Transverse colon (tissue), 4 donors: ENCODE data around the gene OCA2.

Experiments used
- CTCF ChIP-seq, 5 experiments: fragments of 200-600 bp in 3 of 5; fragments of 450-650 bp in 2 of 5; sonication (generic) in 3 of 5; IDR thresholded peaks; 1 replicate in 2 of 5; 2 replicates in 3 of 5; pipeline ENCODE4 v1.5.1; 2016 to 2017; ENCODE audit warnings: antibody characterized with exemption in 5 of 5, inconsistent platforms in 3 of 5, mild to moderate bottlenecking in 2 of 5, moderate library complexity in 1 of 5
- POLR2AphosphoS5 ChIP-seq, 3 donors: sonication (generic); formaldehyde crosslinking; IDR thresholded peaks; one replicate each; pipeline ENCODE4 v1.6.1; 2016; ENCODE audit warnings: antibody characterized with exemption in 3 of 3

DNA sequence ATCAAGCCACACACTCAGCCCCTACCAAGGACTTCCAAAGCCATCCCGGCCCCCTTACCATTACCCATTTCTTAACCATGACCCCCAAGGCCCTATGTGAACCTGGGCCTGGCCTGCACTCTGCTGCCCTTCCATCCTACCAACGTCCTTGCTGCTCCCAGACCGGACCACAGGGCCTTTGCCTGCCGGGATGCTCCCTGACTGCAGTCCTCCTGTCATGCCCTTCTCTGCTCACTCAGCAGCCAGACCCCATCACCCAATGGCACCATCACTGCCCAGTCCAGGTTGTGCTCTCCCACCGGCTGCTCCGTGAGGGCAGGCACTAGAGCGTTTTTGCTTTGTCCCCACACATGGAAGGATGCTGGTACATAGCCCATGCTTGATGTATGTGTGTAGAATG is 73.7 kb downstream of the OCA2 start:
- no peak for TF ChIP-seq CTCF (IDR thresholded peaks at IDR 0.05)
- TF ChIP-seq POLR2AphosphoS5 (IDR thresholded peaks at IDR 0.05): no peak
